ENCODE data around the gene MAP3K15. TPM values are rescaled to one million over a fixed set of nuclear protein-coding genes. Genes with fewer than 3 reads are reported as not detected.

The MAP3K15 gene
- total RNA-seq, 2 experiments from 2014 or later: 0.14 TPM; not detected in 1

DNA sequence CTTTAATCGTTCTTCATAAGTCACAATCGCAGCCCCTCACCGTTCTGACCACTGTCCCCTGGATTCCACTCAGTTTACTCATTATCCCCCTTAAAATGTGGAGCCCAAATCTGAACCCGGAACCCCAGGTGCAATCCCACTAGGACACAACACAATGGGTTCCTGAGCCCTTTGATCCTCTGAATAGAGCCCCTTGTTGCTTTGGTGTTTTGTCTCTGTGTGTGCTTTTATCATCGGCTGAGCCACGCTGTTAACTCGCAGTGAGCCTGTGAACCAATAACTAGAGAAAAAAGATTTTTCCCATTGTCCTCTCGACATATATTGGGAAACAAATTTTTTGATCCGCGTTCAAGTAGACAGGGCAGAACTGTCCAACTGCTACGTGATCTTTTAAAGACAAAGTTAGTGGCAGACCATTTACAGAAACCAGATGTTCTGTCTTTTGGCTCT lies 172.2 kb downstream of the MAP3K15 start:
- Mint-ChIP-seq H3K27me3 (no peaks in the 10 kb centered on the region), H3K4me3 (peak overlapping the region; percentile 90), H3K36me3 (ENCODE audit: low read depth) (peaks cover 5% of the 10 kb centered on the region), H3K9me3 (no peaks in the 10 kb centered on the region), H3K4me1 (ENCODE audit: low read depth) (peaks cover 19% of the 10 kb centered on the region), H3K27ac (peak overlapping the region; percentile 90)
- H3K27me3 ChIP-seq (ENCODE audit: control insufficient read depth in 1 of 2, insufficient read depth in 2 of 2, low read length in 2 of 2): no peaks in the 10 kb centered on the region
- peak overlapping the region in 1 of 2 donors; percentile 23 for H3K27ac ChIP-seq (ENCODE audit: low read depth in 1 of 2, low read length in 2 of 2)
- peaks cover 27% of the 10 kb centered on the region for H3K4me1 ChIP-seq (ENCODE audit: insufficient read depth, low read length)
- TF ChIP-seq CTCF (IDR thresholded peaks at IDR 0.05): no peak
- H3K4me3 ChIP-seq (ENCODE audit: low read length): peak overlapping the region; percentile 74
- CTCF ChIA-PET: no interaction called here
- no peaks in the 10 kb centered on the region for H3K9me3 ChIP-seq (ENCODE audit: control insufficient read depth in 1 of 2, insufficient read depth in 1 of 2, low read length in 2 of 2)
- ATAC-seq (ENCODE audit: poor library complexity) (no peak), DNase-seq (no peak)
- POLR2A ChIA-PET: interaction anchor here (0.6 kb wide), 1 partner anchor 349 kb away, joined by 4 read pairs; no protein-coding TSS in a partner anchor
- intact Hi-C loops (cut with DNase I, micrococcal nuclease): loop anchor here (2.0 to 10.0 kb wide), 5 partner anchors 358 to 1608 kb away; partner anchors contain the start of genes SCML1 (in 2 of the 2), CDKL5 (in 1 of the 2) and PHKA2 (in 1 of the 2)
- H3K36me3 ChIP-seq (ENCODE audit: insufficient read depth, low read length): no peaks in the 10 kb centered on the region

- no peaks in the 10 kb centered on the region for H3K36me3 Mint-ChIP-seq (ENCODE audit: low read depth)
- no peaks in the 10 kb centered on the region for H3K27me3 Mint-ChIP-seq
- TF ChIP-seq CTCF (IDR thresholded peaks at IDR 0.05): no peak
- H3K4me1 Mint-ChIP-seq (ENCODE audit: low read depth): peaks cover 13% of the 10 kb centered on the region
- no peaks in the 10 kb centered on the region for H3K9me3 Mint-ChIP-seq
- H3K9me3 ChIP-seq (ENCODE audit: control insufficient read depth in 1 of 2, insufficient read depth in 1 of 2, low read length in 2 of 2): no peaks in the 10 kb centered on the region
- H3K27me3 ChIP-seq (ENCODE audit: control insufficient read depth in 1 of 2, insufficient read depth in 2 of 2, low read length in 2 of 2): no peaks in the 10 kb centered on the region
- H3K4me3 ChIP-seq (ENCODE audit: low read length): no peak overlapping the region
- no peaks in the 10 kb centered on the region for H3K36me3 ChIP-seq (ENCODE audit: insufficient read depth, low read length)
- no peak overlapping the region for H3K27ac Mint-ChIP-seq
- DNase-seq (no peak), ATAC-seq (ENCODE audit: poor library complexity) (no peak)
- intact Hi-C loops (cut with DNase I, micrococcal nuclease): loop anchor here (2.0 to 10.0 kb wide), 5 partner anchors 358 to 1608 kb away; partner anchors contain the start of genes SCML1 (in 2 of the 2), CDKL5 (in 1 of the 2) and PHKA2 (in 1 of the 2)
- no peak overlapping the region for H3K27ac ChIP-seq (ENCODE audit: low read depth in 1 of 2, low read length in 2 of 2)
- CTCF ChIA-PET: interaction anchor here (0.8 kb wide), 1 partner anchor 8 kb away, joined by 5 read pairs; no protein-coding TSS in a partner anchor
- H3K4me3 Mint-ChIP-seq: peak overlapping the region; percentile 42
- H3K4me1 ChIP-seq (ENCODE audit: insufficient read depth, low read length): peaks cover 27% of the 10 kb centered on the region
- POLR2A ChIA-PET: interaction anchor here (0.6 kb wide), 1 partner anchor 349 kb away, joined by 4 read pairs; no protein-coding TSS in a partner anchor
These were observed 172.9 kb downstream of the MAP3K15 start for GRCh38 chrX:19342331-19342906.

- H3K36me3 Mint-ChIP-seq (ENCODE audit: low read depth): no peaks in the 10 kb centered on the region
- CTCF ChIA-PET: interaction anchor here (1.4 to 2.2 kb wide), 2 partner anchors 350 to 910 kb away, joined by 5 to 8 read pairs; partner anchors contain the start of gene CDKL5
These were observed 180.2 kb downstream of the MAP3K15 start for GRCh38 chrX:19334945-19335626.

More at GRCh38 chrX:19334945-19335626, 180.2 kb downstream of the MAP3K15 start:
- intact Hi-C loops (cut with DNase I, micrococcal nuclease): loop anchor here (1.0 to 10.0 kb wide), 3 partner anchors 400 to 944 kb away; partner anchors contain the start of gene RS1 (in 1 of the 2)
- no peak for TF ChIP-seq CTCF (IDR thresholded peaks at IDR 0.05)
- POLR2A ChIA-PET: no interaction called here
- Mint-ChIP-seq H3K27me3 (no peaks in the 10 kb centered on the region), H3K9me3 (no peaks in the 10 kb centered on the region), H3K4me1 (ENCODE audit: low read depth) (no peaks in the 10 kb centered on the region), H3K27ac (no peak overlapping the region), H3K4me3 (no peak overlapping the region)
- Histone ChIP-seq H3K27ac (ENCODE audit: low read depth in 1 of 2, low read length in 2 of 2) (no peak overlapping the region), H3K4me1 (ENCODE audit: insufficient read depth, low read length) (no peaks in the 10 kb centered on the region), H3K27me3 (ENCODE audit: control insufficient read depth in 1 of 2, insufficient read depth in 2 of 2, low read length in 2 of 2) (no peaks in the 10 kb centered on the region), H3K36me3 (ENCODE audit: insufficient read depth, low read length) (no peaks in the 10 kb centered on the region), H3K4me3 (ENCODE audit: low read length) (no peak overlapping the region), H3K9me3 (ENCODE audit: control insufficient read depth in 1 of 2, insufficient read depth in 1 of 2, low read length in 2 of 2) (peaks cover 0 to 9% of the 10 kb centered on the region in 2 experiments)
- DNase-seq (peak in 3 of 14 experiments; percentile 10 to 45 (median 30)), ATAC-seq (ENCODE audit: poor library complexity) (peak; percentile 32)
